C4-2B (cell line): ENCODE measurements around the gene PTPDC1.
A peak's percentile ranks its signal among the peaks of the same experiment; 100 is the strongest.

Source experiments
- H3K27ac ChIP-seq: fragments of 450-650 bp; 2 replicates; pipeline ENCODE4 v1.5.1; 2017
- ZFX ChIP-seq: fragments of 450-650 bp; IDR thresholded peaks from 2 replicates; pipeline ENCODE4 v1.6.1; 2017
- TF ChIP-seq, protein P1 (sequence below): fragments of 450-650 bp; conservative IDR thresholded peaks from 2 replicates; pipeline ENCODE4 v1.5.1; 2017; ENCODE audit warnings: mild to moderate bottlenecking

PTPDC1 gene

DNA sequence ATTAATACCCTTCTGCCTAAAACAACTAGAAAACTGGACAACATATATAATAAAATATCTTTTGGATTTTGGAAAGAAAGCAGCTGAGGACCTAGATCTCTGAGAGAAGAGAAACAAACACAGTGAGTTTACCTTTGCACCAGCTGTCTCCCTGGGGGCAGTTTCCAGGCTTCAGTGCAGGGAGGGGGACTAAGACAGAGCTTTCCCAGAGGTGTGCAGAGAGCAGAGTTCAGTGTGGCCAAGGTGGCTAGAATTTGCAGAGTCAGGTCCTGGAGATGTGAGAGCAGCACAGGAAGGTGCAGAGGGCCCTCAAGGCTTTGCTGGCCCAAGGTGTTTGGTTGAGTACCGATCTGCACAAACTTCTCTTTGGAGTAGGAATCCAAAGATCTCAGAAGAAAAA, 26.3 kb upstream of the PTPDC1 start:
- no peak overlapping the region for H3K27ac ChIP-seq
- TF ChIP-seq, protein P1, sequence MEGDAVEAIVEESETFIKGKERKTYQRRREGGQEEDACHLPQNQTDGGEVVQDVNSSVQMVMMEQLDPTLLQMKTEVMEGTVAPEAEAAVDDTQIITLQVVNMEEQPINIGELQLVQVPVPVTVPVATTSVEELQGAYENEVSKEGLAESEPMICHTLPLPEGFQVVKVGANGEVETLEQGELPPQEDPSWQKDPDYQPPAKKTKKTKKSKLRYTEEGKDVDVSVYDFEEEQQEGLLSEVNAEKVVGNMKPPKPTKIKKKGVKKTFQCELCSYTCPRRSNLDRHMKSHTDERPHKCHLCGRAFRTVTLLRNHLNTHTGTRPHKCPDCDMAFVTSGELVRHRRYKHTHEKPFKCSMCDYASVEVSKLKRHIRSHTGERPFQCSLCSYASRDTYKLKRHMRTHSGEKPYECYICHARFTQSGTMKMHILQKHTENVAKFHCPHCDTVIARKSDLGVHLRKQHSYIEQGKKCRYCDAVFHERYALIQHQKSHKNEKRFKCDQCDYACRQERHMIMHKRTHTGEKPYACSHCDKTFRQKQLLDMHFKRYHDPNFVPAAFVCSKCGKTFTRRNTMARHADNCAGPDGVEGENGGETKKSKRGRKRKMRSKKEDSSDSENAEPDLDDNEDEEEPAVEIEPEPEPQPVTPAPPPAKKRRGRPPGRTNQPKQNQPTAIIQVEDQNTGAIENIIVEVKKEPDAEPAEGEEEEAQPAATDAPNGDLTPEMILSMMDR = no peak
- TF ChIP-seq ZFX = no peak

DNA sequence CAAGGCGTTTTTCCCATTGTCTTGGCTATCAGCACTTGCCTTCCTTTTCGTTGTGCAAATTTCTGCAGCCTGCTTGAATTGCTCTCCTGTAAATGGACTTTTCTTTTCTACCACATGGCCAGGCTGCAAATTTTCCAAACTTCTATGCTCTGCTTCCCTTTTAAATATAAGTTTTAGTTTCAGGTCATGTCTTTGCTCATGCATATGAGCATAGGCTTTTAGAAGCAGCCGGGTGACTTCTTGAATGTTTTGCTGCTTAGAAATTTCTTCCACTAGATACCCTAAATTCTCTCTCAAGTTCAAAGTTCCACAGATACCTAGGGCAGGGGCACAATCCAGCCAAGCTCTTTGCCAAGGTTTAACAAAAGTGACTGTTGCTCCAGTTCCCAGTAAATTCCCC, 22.4 kb upstream of the PTPDC1 start:
- H3K27ac ChIP-seq = no peak overlapping the region
- no peak for TF ChIP-seq ZFX
- TF ChIP-seq, protein P1 = no peak

DNA sequence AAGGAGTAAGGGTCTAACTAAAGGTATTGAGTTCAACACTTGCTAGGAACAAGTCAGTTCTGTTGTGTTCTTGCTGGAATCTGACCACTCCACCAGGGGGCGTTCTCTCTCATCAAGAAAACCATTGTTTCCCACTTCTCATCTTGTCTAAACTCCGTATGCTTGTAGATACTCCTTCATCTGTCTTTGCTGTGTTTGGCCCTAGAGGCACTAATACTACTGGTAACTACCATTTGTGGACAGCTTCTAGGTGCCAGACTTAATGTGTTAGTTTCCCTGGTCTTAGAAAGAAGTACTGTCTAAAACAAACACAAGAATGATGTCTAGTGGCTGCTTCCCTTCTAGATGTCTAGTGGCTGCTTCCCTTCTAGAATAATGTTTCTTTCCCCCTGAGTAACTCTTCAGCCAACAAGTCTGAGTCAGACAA, 18.7 kb upstream of the PTPDC1 start:
- H3K27ac ChIP-seq = no peak overlapping the region
- TF ChIP-seq, protein P1 = peak; percentile 90
- no peak for TF ChIP-seq ZFX

DNA sequence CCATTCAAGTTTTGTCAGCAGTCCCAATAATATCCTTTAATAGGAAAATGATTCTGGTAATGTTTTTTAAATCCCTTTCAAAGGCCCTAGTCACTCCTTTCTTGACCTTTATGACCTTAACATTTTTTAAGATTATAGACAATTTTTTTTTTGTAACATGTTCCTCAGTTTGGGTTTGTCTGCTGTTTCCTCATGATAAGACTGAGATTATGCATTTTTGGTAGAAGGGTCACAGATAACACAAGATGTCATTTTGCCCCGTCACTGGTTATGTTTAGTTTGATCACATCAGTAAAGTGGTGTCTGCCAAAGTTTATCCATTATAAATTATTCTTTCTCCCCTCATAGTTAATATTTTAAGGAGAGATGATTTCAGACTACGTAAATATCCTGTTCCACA, 16.0 kb upstream of the PTPDC1 start:
- no peak overlapping the region for H3K27ac ChIP-seq
- no peak for TF ChIP-seq ZFX
- TF ChIP-seq, protein P1 = no peak

DNA sequence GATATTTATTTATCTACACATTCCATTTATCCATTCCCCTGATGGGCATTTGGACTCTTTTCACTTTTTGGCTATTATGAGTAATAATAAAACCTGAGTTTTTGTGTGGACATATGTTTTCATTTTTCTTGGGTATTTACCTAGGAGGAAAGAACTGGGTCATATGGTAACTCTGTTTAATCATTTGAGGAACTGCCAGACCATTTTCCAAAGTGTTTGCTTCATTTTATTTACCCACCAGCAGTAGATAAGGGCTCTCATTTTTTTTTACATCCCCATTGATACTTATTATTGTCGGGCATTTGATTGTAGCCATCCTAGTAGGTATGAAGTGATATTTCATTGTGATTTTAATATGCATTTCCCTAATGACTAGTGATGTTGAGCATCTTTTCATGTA, 7.7 kb upstream of the PTPDC1 start:
- TF ChIP-seq, protein P1 = no peak
- TF ChIP-seq ZFX = no peak
- no peak overlapping the region for H3K27ac ChIP-seq

DNA sequence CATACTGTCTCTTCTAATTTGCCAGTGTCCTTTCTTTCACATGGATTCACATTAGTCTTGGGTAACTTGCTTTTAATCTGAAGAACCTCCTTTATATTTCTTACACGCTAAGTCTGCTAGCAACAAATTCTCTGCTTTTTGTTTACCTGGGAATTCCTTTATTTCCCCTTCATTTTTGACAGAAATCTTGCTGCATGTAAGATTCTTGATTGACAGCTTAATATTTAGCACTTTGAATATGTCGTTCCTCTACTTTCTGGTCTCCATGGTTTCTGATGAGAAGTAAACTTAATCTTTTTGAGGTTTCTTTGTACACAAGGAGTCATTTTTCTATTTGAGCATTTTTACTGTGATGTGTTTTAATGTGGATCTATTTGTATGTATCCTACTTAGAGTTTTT, 6.2 kb upstream of the PTPDC1 start:
- no peak overlapping the region for H3K27ac ChIP-seq
- TF ChIP-seq, protein P1 = no peak
- no peak for TF ChIP-seq ZFX

DNA sequence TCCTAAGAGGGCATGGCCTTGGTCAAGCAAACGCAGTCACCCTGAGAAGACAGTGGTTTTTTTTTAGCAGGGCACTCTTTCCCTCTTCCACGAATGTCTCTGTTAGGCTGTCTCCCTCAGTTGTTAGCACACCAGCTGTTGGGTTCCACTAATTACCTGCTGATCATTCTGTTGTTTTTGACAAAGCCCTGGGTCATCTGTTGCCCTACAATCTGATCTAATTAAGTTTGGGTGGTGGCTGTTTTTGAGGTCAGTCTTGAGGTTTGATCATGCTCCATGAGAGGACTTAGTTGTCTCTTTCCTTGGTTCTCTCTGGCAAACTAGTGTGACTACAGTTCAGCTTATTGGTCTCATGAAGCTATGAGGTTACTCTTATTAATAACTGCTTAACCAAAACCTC, 5.0 kb upstream of the PTPDC1 start:
- H3K27ac ChIP-seq = no peak overlapping the region
- TF ChIP-seq ZFX = no peak
- TF ChIP-seq, protein P1 = no peak
